ENCODE results near the gene TBXAS1.

Gene TBXAS1

DNA sequence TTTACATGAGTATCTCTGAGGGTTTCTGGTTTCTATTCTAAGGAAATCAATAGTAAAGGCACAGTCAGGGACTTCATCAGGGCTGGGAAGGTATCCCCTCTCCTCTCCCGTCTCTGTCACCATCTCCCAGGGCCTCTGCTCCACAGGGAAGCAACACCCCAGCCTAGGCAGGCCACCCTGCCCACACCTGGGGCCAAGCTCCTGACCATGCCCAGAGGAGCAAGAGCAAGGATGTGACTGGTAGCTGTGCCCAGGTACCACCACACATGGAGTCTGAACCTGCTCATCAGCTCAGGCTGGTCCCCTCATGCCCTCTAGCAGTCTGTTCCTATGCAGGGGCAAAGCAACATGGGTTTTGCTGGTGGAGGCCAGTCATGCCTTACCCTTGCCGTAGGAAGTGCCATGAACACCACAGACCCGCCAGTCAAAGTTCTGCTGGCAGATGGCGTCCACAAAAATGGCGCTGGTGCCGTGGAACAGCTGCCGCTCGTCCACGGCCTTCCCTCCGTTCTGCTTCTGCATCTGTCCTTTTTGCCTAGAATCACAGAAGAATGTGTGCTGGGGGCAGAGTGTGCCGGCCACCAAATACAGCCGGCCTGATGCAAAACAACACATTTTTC lies 196.9 kb downstream of the TBXAS1 start:
- Histone ChIP-seq H2BK120ac (ENCODE audit: low read depth, low read length) (no peak overlapping the region), H3K27ac (ENCODE audit: low read length, poor library complexity, severe bottlenecking) (no peak overlapping the region), H3K27me3 (ENCODE audit: control insufficient read depth in 1 of 2, insufficient read depth in 1 of 2, low read length in 2 of 2) (no peaks in the 10 kb centered on the region), H3K4me1 (ENCODE audit: control insufficient read depth, insufficient read depth, low read depth, low read length) (peaks cover 6% of the 10 kb centered on the region), H4K91ac (ENCODE audit: low read length) (no peak overlapping the region), H2AFZ (ENCODE audit: low read depth, low read length) (no peak overlapping the region), H2BK5ac (ENCODE audit: low read depth, low read length, poor library complexity, severe bottlenecking) (no peak overlapping the region), H3K14ac (ENCODE audit: low read length in 2 of 2) (no peak overlapping the region), H2BK12ac (ENCODE audit: low read length in 2 of 2) (no peak overlapping the region), H3K36me3 (ENCODE audit: control insufficient read depth in 1 of 2, insufficient read depth in 2 of 2, low read depth in 1 of 2, low read length in 2 of 2) (peaks cover 29 to 63% of the 10 kb centered on the region in 2 experiments), H2AK5ac (ENCODE audit: low read length, severe bottlenecking) (no peak overlapping the region), H3K4me3 (ENCODE audit: insufficient read depth in 1 of 2, low read depth in 1 of 2, low read length in 2 of 2) (no peak overlapping the region), H3K9me3 (ENCODE audit: control insufficient read depth, low read length) (no peaks in the 10 kb centered on the region), H2BK15ac (ENCODE audit: low read depth, poor library complexity, severe bottlenecking) (no peak overlapping the region), H3K18ac (ENCODE audit: low read depth in 1 of 2, low read length in 2 of 2) (no peak overlapping the region), H3K4me2 (ENCODE audit: low read length, poor library complexity, severe bottlenecking) (no peak overlapping the region), H3K79me1 (replicated peaks; ENCODE audit: low read length, poor library complexity, severe bottlenecking) (no peaks in the 10 kb centered on the region), H4K8ac (ENCODE audit: low read length) (no peak overlapping the region), H3K9ac (ENCODE audit: low read length) (no peak overlapping the region), H3K4ac (ENCODE audit: low read depth in 1 of 2, low read length in 2 of 2) (no peak overlapping the region), H3K23ac (ENCODE audit: low read length in 2 of 2) (no peak overlapping the region)
- 95% methylated on average over 12 of the region's 12 CpGs for WGBS
- DNase-seq: no peak

DNA sequence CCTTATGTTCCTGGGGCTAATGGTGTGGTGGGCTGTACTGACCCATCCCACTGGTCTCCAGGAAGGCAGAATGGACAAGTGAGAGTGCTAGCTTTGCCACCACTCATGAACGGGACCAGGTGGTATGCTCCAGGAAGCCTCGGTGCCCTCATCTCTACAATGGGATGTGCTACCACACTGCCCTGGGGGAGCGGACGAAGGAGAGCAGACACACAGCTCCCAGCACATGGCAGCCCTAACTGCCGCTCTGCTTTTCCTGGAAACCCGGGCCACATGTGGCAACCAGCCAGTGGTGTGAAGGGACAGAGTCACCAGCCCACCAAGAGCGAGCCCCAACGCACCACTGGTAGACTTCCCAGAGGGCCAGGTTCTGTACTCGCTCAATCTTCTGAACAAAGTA lies 197.9 kb downstream of the TBXAS1 start:
- no peak overlapping the region for H2BK5ac ChIP-seq (ENCODE audit: low read depth, low read length, poor library complexity, severe bottlenecking)
- H3K23ac ChIP-seq (ENCODE audit: low read length in 2 of 2): no peak overlapping the region
- no peak overlapping the region for H2AFZ ChIP-seq (ENCODE audit: low read depth, low read length)
- H2BK120ac ChIP-seq (ENCODE audit: low read depth, low read length): no peak overlapping the region
- H3K18ac ChIP-seq (ENCODE audit: low read depth in 1 of 2, low read length in 2 of 2): no peak overlapping the region
- no peak for DNase-seq
- H3K9ac ChIP-seq (ENCODE audit: low read length): no peak overlapping the region
- no peak overlapping the region for H2BK12ac ChIP-seq (ENCODE audit: low read length in 2 of 2)
- H2AK5ac ChIP-seq (ENCODE audit: low read length, severe bottlenecking): no peak overlapping the region
- no peak overlapping the region for H3K27ac ChIP-seq (ENCODE audit: low read length, poor library complexity, severe bottlenecking)
- H2BK15ac ChIP-seq (ENCODE audit: low read depth, poor library complexity, severe bottlenecking): no peak overlapping the region
- peaks cover 4% of the 10 kb centered on the region for H3K4me1 ChIP-seq (ENCODE audit: control insufficient read depth, insufficient read depth, low read depth, low read length)
- H3K4me3 ChIP-seq (ENCODE audit: insufficient read depth in 1 of 2, low read depth in 1 of 2, low read length in 2 of 2): no peak overlapping the region
- peaks cover 29 to 63% of the 10 kb centered on the region in 2 experiments for H3K36me3 ChIP-seq (ENCODE audit: control insufficient read depth in 1 of 2, insufficient read depth in 2 of 2, low read depth in 1 of 2, low read length in 2 of 2)
- no peak overlapping the region for H3K4me2 ChIP-seq (ENCODE audit: low read length, poor library complexity, severe bottlenecking)
- H4K8ac ChIP-seq (ENCODE audit: low read length): no peak overlapping the region
- H3K9me3 ChIP-seq (ENCODE audit: control insufficient read depth, low read length): no peaks in the 10 kb centered on the region
- no peak overlapping the region for H3K4ac ChIP-seq (ENCODE audit: low read depth in 1 of 2, low read length in 2 of 2)
- H4K91ac ChIP-seq (ENCODE audit: low read length): no peak overlapping the region
- WGBS: 98% methylated on average over 9 of the region's 9 CpGs
- H3K27me3 ChIP-seq (ENCODE audit: control insufficient read depth in 1 of 2, insufficient read depth in 1 of 2, low read length in 2 of 2): no peaks in the 10 kb centered on the region
- no peaks in the 10 kb centered on the region for H3K79me1 ChIP-seq (replicated peaks; ENCODE audit: low read length, poor library complexity, severe bottlenecking)
- H3K14ac ChIP-seq (ENCODE audit: low read length in 2 of 2): peak overlapping the region in 1 of 2 experiments; percentile 31

DNA sequence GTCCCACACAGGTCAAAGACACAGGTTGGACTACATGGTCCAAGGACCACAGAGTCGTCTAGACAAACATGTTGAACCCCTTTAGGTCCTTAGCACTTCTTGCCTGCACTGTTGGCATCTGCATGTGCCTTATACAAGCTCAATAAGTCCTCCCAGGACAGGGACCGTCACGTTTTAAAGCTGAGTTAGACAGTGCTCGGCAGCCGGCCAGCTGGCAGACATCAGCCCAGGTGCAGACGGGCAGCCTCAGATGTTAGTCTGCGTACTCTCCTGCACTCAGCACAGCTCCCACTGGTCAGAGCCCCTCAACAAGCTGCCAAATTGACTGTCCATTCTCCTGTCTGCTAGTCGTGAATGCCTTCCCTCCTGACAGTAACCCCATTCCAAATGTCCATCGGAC lies 198.8 kb downstream of the TBXAS1 start:
- H3K18ac ChIP-seq (ENCODE audit: low read depth in 1 of 2, low read length in 2 of 2): no peak overlapping the region
- H2BK5ac ChIP-seq (ENCODE audit: low read depth, low read length, poor library complexity, severe bottlenecking): no peak overlapping the region
- H3K4me2 ChIP-seq (ENCODE audit: low read length, poor library complexity, severe bottlenecking): no peak overlapping the region
- no peak overlapping the region for H3K4me3 ChIP-seq (ENCODE audit: insufficient read depth in 1 of 2, low read depth in 1 of 2, low read length in 2 of 2)
- peaks cover 1% of the 10 kb centered on the region for H3K4me1 ChIP-seq (ENCODE audit: control insufficient read depth, insufficient read depth, low read depth, low read length)
- no peak overlapping the region for H3K4ac ChIP-seq (ENCODE audit: low read depth in 1 of 2, low read length in 2 of 2)
- no peak overlapping the region for H4K91ac ChIP-seq (ENCODE audit: low read length)
- 89% methylated on average over 9 of the region's 9 CpGs for WGBS
- no peaks in the 10 kb centered on the region for H3K9me3 ChIP-seq (ENCODE audit: control insufficient read depth, low read length)
- H3K23ac ChIP-seq (ENCODE audit: low read length in 2 of 2): no peak overlapping the region
- H2BK12ac ChIP-seq (ENCODE audit: low read length in 2 of 2): no peak overlapping the region
- H3K79me1 ChIP-seq (replicated peaks; ENCODE audit: low read length, poor library complexity, severe bottlenecking): no peaks in the 10 kb centered on the region
- H3K9ac ChIP-seq (ENCODE audit: low read length): no peak overlapping the region
- H4K8ac ChIP-seq (ENCODE audit: low read length): no peak overlapping the region
- no peak overlapping the region for H2BK15ac ChIP-seq (ENCODE audit: low read depth, poor library complexity, severe bottlenecking)
- no peak overlapping the region for H2AK5ac ChIP-seq (ENCODE audit: low read length, severe bottlenecking)
- H3K27ac ChIP-seq (ENCODE audit: low read length, poor library complexity, severe bottlenecking): no peak overlapping the region
- H2AFZ ChIP-seq (ENCODE audit: low read depth, low read length): no peak overlapping the region
- no peak overlapping the region for H2BK120ac ChIP-seq (ENCODE audit: low read depth, low read length)
- H3K14ac ChIP-seq (ENCODE audit: low read length in 2 of 2): no peak overlapping the region
- H3K36me3 ChIP-seq (ENCODE audit: control insufficient read depth in 1 of 2, insufficient read depth in 2 of 2, low read depth in 1 of 2, low read length in 2 of 2): peaks cover 27 to 55% of the 10 kb centered on the region in 2 experiments
- no peaks in the 10 kb centered on the region for H3K27me3 ChIP-seq (ENCODE audit: control insufficient read depth in 1 of 2, insufficient read depth in 1 of 2, low read length in 2 of 2)
- DNase-seq: no peak

DNA sequence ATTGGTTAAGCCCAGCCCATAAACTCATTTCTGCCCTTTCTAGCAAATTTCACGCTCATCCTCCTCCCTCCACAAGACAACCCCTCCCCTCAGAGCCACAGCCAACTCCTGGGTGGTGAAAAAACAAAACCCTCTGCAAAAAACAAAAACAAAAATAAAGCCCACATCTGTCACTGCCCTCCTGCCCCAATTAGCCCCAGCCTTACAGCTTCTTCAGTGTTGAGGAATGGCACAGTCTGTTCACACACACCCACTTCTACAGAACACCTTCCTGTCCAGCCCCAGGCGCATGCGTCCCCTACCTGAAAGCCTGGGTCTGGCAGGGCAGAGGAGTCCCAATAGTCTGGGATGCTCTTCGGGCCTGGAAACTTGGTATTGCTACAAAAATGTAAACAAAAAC lies 199.2 kb downstream of the TBXAS1 start:
- no peak overlapping the region for H3K4ac ChIP-seq (ENCODE audit: low read depth in 1 of 2, low read length in 2 of 2)
- peaks cover 3% of the 10 kb centered on the region for H3K4me1 ChIP-seq (ENCODE audit: control insufficient read depth, insufficient read depth, low read depth, low read length)

More for the DNA sequence above, 199.2 kb downstream of the TBXAS1 start:
- Histone ChIP-seq H4K8ac (ENCODE audit: low read length) (no peak overlapping the region), H2BK15ac (ENCODE audit: low read depth, poor library complexity, severe bottlenecking) (no peak overlapping the region), H3K18ac (ENCODE audit: low read depth in 1 of 2, low read length in 2 of 2) (no peak overlapping the region), H3K23ac (ENCODE audit: low read length in 2 of 2) (no peak overlapping the region), H3K36me3 (ENCODE audit: control insufficient read depth in 1 of 2, insufficient read depth in 2 of 2, low read depth in 1 of 2, low read length in 2 of 2) (peaks cover 25 to 51% of the 10 kb centered on the region in 2 experiments), H2BK12ac (ENCODE audit: low read length in 2 of 2) (no peak overlapping the region), H3K14ac (ENCODE audit: low read length in 2 of 2) (no peak overlapping the region), H3K9me3 (ENCODE audit: control insufficient read depth, low read length) (no peaks in the 10 kb centered on the region), H2AFZ (ENCODE audit: low read depth, low read length) (no peak overlapping the region), H3K4me2 (ENCODE audit: low read length, poor library complexity, severe bottlenecking) (no peak overlapping the region), H3K27ac (ENCODE audit: low read length, poor library complexity, severe bottlenecking) (no peak overlapping the region), H2AK5ac (ENCODE audit: low read length, severe bottlenecking) (no peak overlapping the region), H3K4me3 (ENCODE audit: insufficient read depth in 1 of 2, low read depth in 1 of 2, low read length in 2 of 2) (no peak overlapping the region), H3K27me3 (ENCODE audit: control insufficient read depth in 1 of 2, insufficient read depth in 1 of 2, low read length in 2 of 2) (no peaks in the 10 kb centered on the region), H2BK120ac (ENCODE audit: low read depth, low read length) (no peak overlapping the region), H3K79me1 (replicated peaks; ENCODE audit: low read length, poor library complexity, severe bottlenecking) (no peaks in the 10 kb centered on the region), H3K9ac (ENCODE audit: low read length) (no peak overlapping the region), H4K91ac (ENCODE audit: low read length) (no peak overlapping the region), H2BK5ac (ENCODE audit: low read depth, low read length, poor library complexity, severe bottlenecking) (no peak overlapping the region)
- DNase-seq: no peak
- over 99% methylated on average over 4 of the region's 4 CpGs for WGBS

All from mesenchymal stem cell (in vitro differentiated cells and primary cell).